GM12878 (cell line): ENCODE results near the gene ACSS1.

Experiments
- CEBPB ChIP-seq, 2 experiments: fragments of 150-350 bp in 1 of 2; IDR thresholded peaks; 2 replicates each; pipeline ENCODE4 v1.6.1; 2012 to 2014; ENCODE audit warnings: low read depth in 2 of 2, low read length in 2 of 2, borderline replicate concordance in 1 of 2, inconsistent platforms in 1 of 2
- CTCF ChIP-seq, 3 experiments: IDR thresholded peaks in 2 of 3; conservative IDR thresholded peaks in 1 of 3; 2 replicates each; pipeline ENCODE4 v1.5.1; 2011; ENCODE audit warnings: low read depth in 3 of 3, low read length in 3 of 3, mild to moderate bottlenecking in 3 of 3, control low read depth in 2 of 3, moderate library complexity in 2 of 3, inconsistent platforms in 1 of 3, mixed read lengths in 1 of 3; ENCODE audit not compliant: control insufficient read depth in 2 of 3, insufficient read depth in 1 of 3; ENCODE audit errors: extremely low read depth in 1 of 3

- no peak for TF ChIP-seq CEBPB (IDR thresholded peaks at IDR 0.05; ENCODE audit: borderline replicate concordance in 1 of 2, low read depth in 2 of 2, low read length in 2 of 2)
- TF ChIP-seq CTCF (IDR thresholded peaks at IDR 0.05 in 2 of 3, conservative IDR thresholded peaks at IDR 0.05 in 1 of 3; ENCODE audit: control insufficient read depth in 2 of 3, extremely low read depth in 1 of 3, insufficient read depth in 1 of 3, low read depth in 3 of 3, low read length in 3 of 3): no peak
These were observed 1.2 kb downstream of the ACSS1 start for GRCh38 chr20:25056690-25057233.
